Right hindlimb (tissue), 1 donor: Measurements from ENCODE around the gene PIM2.
"Not testable (repeated sequence)": the region's sequence is repeated elsewhere in the genome, so short reads cannot be mapped to it uniquely, and the experiment has no call there.

Experiments used
- DNase-seq: peaks from one replicate; pipeline ENCODE4 v3.0.0-alpha.2; 2018

The PIM2 gene

DNA sequence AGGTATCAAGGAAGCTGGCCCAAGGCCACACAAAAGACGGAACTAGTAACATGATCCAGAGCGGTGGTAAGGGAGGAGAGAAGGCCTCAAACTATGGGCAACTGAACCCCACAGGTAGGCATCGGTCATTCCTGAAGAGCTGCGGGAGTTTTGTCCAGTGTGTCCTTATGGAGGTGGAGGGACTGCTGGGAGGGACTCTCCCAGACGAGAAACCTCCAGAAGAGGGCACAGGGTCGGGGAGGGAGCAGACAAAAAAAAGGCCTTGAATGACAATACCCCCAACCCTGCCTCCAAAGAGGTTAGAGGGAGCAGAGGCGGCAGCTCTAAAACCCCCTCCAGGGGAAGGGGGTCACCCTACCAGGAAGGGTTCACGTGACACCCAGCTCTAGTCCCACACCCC lies 14.6 kb downstream of the PIM2 start:
- no peak for DNase-seq

DNA sequence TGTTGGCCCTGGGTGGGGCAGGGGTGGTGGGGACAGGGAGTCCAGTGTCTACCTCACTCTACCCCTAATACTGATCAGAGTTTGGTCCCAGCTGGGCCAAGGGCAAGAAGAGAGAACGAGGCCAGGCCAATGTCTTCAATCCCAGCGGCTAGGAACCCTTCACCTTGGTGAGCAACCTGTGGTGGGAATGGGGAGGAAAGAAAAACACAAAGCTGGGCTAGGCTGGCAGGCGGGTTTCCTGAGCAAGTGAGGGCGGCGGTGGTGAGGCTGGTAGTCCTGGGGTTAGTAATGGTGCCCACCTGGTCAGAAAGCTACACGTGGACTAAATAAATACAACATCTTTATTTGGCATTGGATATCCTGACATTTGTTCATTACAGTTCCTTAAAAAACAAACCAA lies 15.5 kb downstream of the PIM2 start:
- DNase-seq, result no peak

DNA sequence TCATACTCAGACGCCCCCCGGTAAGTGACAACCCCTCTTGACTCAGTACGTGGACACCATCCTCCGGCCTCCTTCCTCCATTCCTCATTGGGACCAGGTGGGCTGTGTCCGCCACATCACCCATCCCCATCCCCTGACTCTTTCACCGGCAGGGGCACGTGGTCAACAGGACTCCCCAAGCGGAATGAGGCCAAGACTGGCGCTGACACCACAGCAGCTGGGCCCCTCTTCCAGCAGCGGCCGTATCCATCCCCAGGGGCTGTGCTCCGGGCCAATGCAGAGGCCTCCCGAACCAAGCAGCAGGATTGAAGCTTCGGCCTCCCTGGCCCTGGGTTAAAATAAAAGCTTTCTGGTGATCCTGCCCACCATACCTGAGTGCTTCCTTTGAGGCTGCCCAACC lies 16.0 kb downstream of the PIM2 start:
- DNase-seq, result no peak

DNA sequence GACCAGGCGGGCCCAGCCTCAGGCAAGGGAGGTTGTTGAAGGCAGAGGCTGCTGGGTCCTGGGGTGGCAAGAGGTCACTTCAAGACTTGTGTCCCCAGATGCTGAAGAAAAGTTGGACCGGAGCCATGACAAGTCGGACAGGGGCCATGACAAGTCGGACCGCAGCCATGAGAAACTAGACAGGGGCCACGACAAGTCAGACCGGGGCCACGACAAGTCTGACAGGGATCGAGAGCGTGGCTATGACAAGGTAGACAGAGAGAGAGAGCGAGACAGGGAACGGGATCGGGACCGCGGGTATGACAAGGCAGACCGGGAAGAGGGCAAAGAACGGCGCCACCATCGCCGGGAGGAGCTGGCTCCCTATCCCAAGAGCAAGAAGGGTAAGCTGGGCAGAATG lies 16.7 kb downstream of the PIM2 start:
- no peak for DNase-seq

DNA sequence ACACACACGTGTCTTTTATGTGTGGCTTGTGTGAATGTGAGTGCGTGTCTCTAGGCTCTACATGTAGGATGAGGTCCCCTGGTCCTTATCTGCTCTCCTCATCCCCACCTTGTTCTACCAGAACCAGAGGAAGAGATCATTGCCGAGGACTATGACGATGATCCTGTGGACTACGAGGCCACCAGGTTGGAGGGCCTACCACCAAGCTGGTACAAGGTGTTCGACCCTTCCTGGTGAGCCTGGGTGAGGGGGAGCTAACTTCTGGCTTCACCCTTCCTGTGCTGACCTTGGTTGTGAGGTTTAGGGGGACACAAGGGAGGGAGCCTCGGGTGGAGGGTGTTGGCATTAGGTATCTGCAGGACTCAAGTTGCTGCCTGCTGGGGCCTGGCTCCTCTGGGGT lies 17.8 kb downstream of the PIM2 start:
- no peak for DNase-seq

DNA sequence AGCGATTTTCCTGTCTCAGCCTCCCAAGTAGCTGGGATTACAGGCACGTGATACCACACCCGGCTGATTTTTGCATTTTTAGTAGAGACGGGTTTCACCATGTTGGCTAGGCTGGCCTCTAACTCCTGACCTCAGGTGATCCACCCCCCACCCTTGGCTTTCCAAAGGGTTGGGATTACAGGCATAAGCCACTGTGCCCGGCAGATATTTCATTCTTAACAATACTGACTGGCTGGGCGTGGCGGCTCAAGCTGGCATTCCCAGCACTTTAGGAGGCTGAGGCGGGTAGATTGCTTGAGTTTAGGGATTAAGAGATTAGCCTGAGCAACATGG lies 19.8 kb downstream of the PIM2 start:
- no peak for DNase-seq

DNA sequence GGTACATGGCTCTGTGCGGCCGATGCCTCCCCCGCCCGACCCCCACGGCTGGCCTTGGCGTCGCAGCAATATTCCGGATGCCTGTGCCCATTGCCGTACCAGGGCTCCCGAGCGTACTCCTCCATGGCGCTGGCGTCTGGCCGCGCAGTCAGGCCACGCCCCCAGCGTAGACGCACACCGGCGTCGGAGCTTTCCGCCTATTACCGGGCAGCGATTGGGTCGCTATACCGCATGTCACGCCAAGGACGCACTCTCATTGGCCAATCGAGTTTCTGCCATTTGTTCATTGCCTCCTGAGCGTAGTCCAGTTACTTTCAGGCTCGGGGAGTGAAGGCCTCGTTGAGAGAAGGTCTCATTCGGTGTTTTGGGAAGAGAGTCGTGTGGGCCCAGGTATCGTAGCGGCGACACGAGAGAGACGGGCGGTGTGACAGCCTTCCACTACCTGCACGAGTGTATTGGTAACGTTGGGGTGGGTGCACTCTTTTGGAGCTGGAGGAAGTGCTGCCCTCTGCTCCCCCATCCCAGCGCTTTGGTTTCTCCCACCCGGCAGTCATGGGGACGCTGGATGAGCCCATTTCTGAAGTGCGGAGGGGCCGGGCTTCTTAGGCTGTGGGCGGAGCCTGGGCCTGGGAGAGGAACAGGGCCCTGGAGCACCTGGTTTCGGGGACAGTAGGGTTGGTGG lies 21.1 kb downstream of the PIM2 start, which contains the start of the genes PQBP1 and TIMM17B:
Gene PQBP1 (plus strand): TSS at position 306 of the 682 bp plus-strand sequence. CDS start 580 bp downstream, outside the sequence.
Gene TIMM17B (minus strand): TSS at position 144 of the 682 bp plus-strand sequence. CDS start 19 bp downstream, at position 125.
- peak; percentile 94 for DNase-seq

DNA sequence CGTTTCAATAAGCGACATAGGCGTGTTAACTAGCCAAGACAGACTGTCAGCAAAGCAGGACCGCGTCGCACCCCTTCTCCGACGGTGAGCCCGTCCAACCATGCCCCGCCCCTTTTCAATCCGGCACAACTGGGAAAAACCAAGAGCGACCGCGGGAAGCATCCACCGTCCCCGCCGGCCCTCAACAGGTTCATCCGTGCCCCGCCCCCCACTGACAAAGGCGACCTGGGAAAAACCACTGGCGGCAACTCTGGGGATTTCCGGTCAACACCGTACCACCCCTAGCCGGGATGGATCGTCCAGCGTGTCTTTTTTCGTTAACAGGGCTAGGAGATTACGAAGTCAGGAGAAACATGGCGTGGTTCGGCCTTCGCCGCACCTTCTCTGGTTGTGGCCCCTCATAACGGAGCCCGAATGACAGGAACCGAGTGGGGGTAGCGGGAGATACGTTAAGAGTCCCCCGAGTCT lies 21.6 kb downstream of the PIM2 start:
- DNase-seq, result peak; percentile 79

DNA sequence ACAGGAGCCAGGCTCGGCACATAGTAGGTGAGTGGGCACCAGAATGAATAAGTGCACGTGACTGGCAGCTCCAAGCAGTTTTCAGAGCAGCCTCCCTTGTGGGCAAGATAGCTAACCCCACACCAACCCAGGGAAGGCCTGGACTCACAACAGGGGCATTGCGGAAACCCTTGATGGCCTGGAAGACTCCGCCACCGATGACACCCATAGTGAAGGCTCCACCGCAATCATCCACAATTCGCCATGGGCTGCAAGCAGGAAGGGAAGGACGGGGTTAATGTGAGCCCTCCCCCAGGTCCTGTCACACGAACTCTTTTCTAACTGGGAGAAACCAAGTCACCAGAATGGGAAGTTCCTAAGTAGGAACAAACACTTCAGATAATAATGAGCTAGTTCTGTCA lies 22.2 kb downstream of the PIM2 start:
- no peak for DNase-seq

DNA sequence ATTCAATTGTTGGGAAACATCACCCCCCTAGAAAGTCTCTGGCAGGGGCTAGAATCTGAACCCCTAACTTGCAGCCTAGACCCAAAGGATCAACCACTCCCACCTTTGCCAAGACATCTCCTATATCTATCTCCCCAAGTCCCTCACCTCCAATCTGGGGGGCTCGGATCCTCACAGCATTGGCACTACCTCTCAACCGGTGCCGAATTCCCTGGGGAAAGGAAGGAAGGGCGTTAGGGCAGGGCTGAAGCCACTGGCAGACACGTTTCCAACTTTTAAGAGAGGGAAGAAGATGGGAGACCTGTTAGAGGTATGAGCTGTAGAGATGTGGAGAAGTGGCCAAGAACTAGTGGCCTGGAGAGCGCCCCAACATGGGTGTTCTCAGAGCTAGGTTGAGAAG lies 23.9 kb downstream of the PIM2 start:
- DNase-seq, result no peak

DNA sequence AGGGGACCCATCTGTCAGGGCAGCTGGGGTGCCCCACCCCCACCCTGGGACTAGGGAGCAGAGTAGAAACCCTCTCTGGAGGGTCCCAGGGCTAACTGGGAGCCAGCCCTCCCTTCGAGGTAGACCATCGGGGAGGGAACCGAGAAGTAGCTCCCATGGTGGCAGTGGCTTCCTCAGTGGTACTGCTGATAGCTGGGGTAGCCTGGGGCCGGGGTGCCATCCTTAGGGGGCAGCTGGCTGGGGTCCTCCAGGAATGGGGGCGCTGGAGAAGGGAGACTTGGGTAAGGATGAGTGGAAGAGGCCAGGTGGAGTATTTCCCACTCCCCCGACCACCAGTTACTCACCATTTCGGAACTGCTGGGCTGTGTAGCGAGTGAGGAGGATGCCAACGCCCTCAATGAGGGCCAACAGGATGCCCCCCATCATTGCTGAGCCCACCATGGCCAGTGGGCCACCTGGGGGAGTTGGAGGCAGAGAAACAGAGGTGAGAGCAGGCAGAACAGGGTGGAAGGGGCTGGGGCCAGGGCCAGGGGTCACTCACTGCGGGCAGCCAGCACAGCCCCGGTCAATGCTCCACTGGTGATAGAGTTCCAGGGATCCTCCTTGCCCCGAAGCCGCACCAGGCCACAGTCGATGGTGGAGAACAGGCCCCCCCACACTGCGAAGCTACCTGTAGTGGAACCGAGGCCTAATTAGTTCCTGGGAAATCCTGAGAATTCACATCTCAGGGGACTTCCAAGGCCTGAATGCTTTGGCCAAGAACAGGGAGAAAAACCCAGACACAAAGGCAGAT lies 25.1 kb downstream of the PIM2 start:
- DNase-seq, result no peak

DNA sequence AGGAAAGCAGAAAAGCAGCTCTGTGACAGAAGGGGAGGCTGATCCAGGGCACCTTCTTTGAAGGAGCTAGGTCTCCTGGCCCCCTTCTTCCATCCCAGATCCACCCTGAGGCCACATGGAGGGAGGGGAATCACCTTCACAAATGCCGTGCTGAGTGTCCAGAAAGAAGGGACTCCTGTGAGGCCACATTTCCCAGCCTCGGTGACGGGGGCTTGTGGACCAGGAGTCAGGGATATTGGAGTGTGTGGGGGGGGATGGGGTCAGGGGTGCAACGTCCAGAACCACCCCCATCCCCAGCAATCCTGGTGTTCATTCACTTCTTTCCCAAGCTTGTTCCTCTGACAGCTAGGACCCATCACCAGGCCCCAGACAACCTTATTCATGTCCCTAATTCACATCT lies 25.9 kb downstream of the PIM2 start:
- DNase-seq, result no peak

DNA sequence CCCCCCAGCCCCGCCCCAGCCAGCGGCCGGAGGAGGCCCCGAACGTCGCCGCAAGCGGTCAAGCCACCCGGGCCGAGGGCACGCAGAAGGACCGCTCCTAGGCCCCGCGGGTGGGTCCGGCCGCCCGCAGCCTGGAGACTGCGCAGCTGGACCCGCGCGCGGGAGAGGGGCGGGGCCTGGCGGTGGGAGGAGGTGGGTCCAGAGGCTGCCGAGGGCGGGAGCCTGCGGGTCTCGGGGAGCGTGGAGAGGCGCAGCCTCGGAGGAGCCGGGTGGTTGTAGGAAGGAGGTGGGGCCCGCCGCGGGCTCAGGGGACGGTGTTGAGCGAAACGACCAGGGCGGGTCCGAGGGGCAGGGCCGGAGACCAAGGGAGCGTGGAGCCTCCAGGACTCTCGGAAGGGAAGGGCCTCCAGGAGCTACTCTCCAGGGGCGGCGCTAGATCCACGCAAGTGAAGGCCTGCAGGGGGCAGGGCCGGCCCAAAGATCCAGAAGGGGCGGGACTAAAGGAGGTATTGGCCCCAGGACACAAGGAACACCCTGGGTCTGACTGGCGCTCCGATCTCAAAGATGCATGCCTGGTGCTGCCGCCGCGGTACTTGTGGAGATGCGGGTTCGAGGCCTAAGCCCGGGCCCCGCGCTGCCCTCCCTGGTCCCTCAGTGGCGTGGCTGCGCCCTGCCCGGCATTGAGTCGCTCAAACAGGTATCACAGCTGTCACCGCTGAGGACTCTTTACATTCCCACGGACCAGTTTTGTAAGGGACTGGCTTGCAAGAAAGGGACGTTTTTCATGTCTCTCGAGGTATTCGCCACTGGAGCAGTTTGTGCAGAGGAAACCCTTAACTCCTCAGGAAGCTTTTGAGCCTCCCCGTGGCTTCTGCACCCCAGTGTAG lies 27.2 kb downstream of the PIM2 start:
- DNase-seq, result peak; percentile 85

DNA sequence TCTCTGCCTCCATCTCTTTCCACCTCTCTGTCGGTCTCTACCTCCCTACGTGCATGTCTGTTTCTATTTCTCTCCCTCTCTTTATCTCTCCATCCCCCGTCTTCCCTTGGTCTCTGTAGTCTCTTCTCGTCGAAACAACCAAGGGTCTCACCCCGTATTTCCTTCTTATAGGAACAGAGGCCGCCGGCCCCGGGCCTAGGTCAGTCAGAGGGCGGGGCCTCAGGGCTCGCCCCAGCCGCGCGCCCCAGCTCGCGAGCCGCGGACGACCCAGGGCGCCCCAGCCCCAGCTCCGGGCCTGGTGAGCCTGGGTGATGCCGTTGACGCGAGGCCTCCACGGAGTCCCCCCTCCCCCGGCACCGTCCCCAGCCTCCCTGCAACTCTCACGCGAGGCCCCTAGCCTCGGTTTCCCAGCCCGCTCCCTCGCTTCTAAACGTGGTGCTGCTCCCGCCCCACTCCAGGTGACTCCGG lies 27.9 kb downstream of the PIM2 start:
- DNase-seq, result no peak

DNA sequence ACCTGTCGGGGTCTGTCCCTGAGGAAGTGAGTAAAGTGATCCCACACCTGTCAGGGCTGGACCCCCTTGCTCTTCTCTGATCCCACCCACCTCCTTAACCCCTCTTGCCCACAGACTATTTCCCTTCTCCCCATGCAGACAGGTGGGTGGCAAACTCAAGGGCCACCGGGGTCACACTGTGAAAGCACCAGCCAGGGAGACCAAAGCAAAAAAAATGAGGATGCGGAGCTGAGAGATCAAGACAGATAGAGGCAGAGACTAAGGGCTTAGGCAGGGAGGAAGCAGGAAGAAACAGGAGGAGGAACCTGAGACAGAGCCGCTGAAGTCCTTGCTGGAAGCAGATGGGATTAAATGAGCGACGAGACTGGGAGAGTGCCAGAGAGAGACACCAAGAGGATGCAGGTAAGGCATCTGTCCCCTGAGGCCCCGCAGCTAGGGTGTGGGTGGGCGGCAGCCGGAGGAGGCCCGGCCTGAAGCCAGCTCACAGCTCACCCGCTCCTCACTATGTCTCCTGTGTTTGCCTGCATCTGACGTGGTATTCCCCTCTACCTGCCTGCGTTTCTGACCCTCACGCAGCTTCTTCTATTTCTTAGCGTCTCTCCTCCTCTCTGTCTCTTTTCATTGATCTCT lies 28.4 kb downstream of the PIM2 start:
- DNase-seq, result no peak

DNA sequence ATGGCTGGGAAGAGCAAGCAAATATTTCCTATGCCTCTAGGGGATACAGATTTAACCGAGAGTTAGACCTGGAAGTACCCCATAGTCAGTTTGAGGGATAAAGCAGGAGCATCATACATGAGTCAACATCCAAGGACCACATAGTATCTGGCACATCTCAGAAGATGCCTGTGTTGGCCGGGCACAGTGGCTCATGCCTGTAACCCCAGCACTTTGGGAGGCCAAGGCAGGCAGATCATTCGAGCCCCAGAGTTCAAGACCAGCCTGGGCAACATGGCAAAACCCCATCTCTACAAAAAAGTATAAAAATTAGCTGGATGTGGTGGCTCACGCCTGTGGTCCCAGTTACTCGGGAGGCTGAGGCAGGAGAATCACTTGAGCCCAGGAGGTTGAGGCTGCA lies 32.2 kb downstream of the PIM2 start:
- DNase-seq, result not testable (repeated sequence)

DNA sequence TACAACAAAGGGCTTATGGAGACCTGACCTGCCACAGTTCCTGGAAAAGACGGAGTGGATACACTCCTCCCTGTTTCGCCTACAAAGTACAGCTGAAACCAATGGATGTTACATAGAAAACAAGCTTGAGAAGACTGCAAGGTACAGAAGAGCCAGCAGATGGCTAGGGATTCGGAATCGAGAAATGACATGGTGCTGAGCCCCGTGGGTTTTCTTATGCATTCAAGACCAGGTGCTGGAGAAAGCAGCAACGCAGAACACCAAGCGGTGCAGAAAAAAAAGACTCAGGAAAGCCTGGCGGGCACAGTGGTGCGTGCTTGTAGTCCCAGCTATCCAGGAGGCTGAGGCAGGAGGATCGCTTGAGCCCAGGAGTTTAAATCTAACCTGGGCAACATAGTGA lies 35.1 kb downstream of the PIM2 start:
- DNase-seq, result no peak

DNA sequence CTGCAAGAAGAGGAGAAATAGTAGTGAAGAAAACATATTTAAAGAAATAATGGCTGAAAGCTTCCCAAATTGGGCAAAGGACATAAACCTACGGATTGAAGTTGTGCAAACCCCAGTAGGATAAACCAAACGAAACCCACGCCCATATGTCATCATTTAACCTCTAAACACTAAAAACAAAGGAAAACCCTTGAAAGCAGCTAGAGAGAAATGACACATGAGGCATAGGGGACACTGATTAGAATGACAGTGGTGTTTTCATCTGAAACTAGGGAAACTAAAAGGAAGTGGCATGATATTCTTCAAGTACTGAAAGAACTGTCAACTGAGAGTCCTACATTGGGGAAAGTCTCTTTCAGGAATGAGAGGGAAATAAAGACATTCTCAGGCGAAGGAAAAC lies 41.9 kb downstream of the PIM2 start:
- not testable (repeated sequence) for DNase-seq

DNA sequence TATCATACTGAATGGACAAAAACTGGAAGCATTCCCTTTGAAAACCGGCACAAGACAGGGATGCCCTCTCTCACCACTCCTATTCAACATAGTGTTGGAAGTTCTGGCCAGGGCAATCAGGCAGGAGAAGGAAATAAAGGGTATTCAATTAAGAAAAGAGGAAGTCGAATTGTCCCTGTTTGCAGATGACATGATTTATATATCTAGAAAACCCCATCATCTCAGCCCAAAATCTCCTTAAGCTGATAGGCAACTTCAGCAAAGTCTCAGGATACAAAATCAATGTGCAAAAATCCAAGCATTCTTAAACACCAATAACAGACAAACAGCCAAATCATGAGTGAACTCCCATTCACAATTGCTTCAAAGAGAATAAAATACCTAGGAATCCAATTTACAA lies 46.8 kb downstream of the PIM2 start:
- DNase-seq, result not testable (repeated sequence)

DNA sequence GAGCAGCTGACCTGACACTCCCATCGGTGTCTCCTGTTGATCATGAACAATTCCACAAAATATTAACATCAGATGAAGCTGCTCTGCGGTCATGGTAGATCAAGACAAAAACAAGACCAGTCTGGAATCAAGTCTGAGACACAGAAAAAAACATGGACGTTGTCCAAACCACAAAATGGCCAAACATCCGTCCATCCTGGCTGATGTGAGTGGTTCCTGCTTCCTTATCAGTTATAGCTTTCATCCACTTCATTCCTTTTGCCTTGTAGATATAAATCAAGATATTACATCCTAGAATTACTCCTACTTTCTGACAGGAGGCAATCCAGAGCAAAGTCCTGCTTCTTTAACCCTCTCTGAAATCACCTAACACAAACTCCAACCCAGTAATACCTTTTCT lies 54.6 kb downstream of the PIM2 start:
- no peak for DNase-seq
